PC-3 (cell line): ENCODE data around the gene EXOC6. TPM values are rescaled to one million over a fixed set of nuclear protein-coding genes. Genes with fewer than 3 reads are reported as not detected.
"Not testable (repeated sequence)": the region's sequence is repeated elsewhere in the genome, so short reads cannot be mapped to it uniquely, and the experiment has no call there.

ENCODE experiments used
- ATAC-seq: fragments of 200-7000 bp; cut with Tn5 transposase; 2 replicates; pipeline ENCODE4 v1.9.1; 2020; ENCODE audit warnings: mild to moderate bottlenecking, moderate library complexity
- BruUV-seq: library from RNA; stranded (reverse); fragments of 400-500 nt; replicated peaks from 2 replicates; lab custom pipeline; 2021; lab: Mats Ljungman, UMichigan
- CTCF ChIA-PET: fragments of 300-600 bp; sonication (Branson Sonifier 250); formaldehyde crosslinking; loops from one replicate; lab custom pipeline; 2022; ENCODE audit warnings: antibody characterized with exemption; lab: Charles Lee
- POLR2A ChIA-PET: fragments of 300-600 bp; sonication (Branson Sonifier 250); formaldehyde crosslinking; loops from one replicate; lab custom pipeline; 2022; ENCODE audit warnings: antibody characterized with exemption; ENCODE audit not compliant: unreplicated experiment; lab: Charles Lee
- DNase-seq: peaks from one replicate; pipeline ENCODE4 v3.0.0-alpha.2; 2015
- H2AFZ ChIP-seq: fragments of 300-600 bp; sonication (generic); 2 replicates; pipeline ENCODE4 v1.6.0; 2016; ENCODE audit warnings: antibody characterized with exemption, low read length
- H3F3A ChIP-seq: fragments of 300-600 bp; sonication (generic); one replicate; pipeline ENCODE4 v1.6.0; 2017; ENCODE audit warnings: antibody characterized with exemption, low read length, control low read depth, mild to moderate bottlenecking; ENCODE audit not compliant: unreplicated experiment
- H3K27ac ChIP-seq: fragments of 300-600 bp; sonication (generic); 2 replicates; pipeline ENCODE4 v1.5.1; 2016; ENCODE audit warnings: mild to moderate bottlenecking, low read length
- H3K27me3 ChIP-seq: fragments of 300-600 bp; sonication (generic); 2 replicates; pipeline ENCODE4 v1.6.1; 2016; ENCODE audit warnings: low read length, mixed read lengths
- H3K36me3 ChIP-seq: fragments of 300-600 bp; sonication (generic); 2 replicates; pipeline ENCODE4 v1.6.1; 2016; ENCODE audit warnings: low read depth, mixed run types, low read length, mixed read lengths
- H3K4me1 ChIP-seq: fragments of 300-600 bp; sonication (generic); 2 replicates; pipeline ENCODE4 v1.5.1; 2016; ENCODE audit warnings: low read length; ENCODE audit not compliant: insufficient read depth
- H3K4me2 ChIP-seq: fragments of 300-600 bp; sonication (generic); 2 replicates; pipeline ENCODE4 v1.6.0; 2016; ENCODE audit warnings: low read length
- H3K4me3 ChIP-seq: fragments of 300-600 bp; sonication (generic); 2 replicates; pipeline ENCODE4 v1.5.1; 2016; ENCODE audit warnings: mild to moderate bottlenecking, low read length, mixed read lengths
- H3K79me2 ChIP-seq: fragments of 300-600 bp; sonication (generic); 2 replicates; pipeline ENCODE4 v1.6.1; 2017; ENCODE audit warnings: low read length, mixed read lengths
- H3K9ac ChIP-seq: fragments of 300-600 bp; sonication (generic); 2 replicates; pipeline ENCODE4 v1.6.0; 2016; ENCODE audit warnings: mild to moderate bottlenecking, low read length
- H3K9me2 ChIP-seq: fragments of 300-600 bp; sonication (generic); replicated peaks from 2 replicates; pipeline ENCODE4 v1.6.1; 2016; ENCODE audit warnings: mixed run types, low read length, mixed read lengths
- H3K9me3 ChIP-seq: fragments of 300-600 bp; sonication (generic); 2 replicates; pipeline ENCODE4 v1.6.1; 2016; ENCODE audit warnings: low read length, mixed read lengths
- H4K20me1 ChIP-seq: fragments of 300-600 bp; sonication (generic); 2 replicates; pipeline ENCODE4 v1.6.1; 2016; ENCODE audit warnings: low read length, mixed read lengths
- CTCF ChIP-seq: fragments of 300-600 bp; sonication (generic); conservative IDR thresholded peaks from 2 replicates; pipeline ENCODE4 v1.5.1; 2017; ENCODE audit warnings: antibody characterized with exemption, low read depth, mild to moderate bottlenecking, low read length
- EZH2 ChIP-seq: fragments of 300-600 bp; sonication (generic); IDR thresholded peaks from one replicate; pipeline ENCODE4 v1.6.1; 2017; ENCODE audit warnings: antibody characterized with exemption, mild to moderate bottlenecking, low read length; ENCODE audit not compliant: unreplicated experiment
- EZH2phosphoT487 ChIP-seq: fragments of 300-600 bp; sonication (generic); IDR thresholded peaks from 2 replicates; pipeline ENCODE4 v1.6.1; 2018; ENCODE audit warnings: mild to moderate bottlenecking, antibody characterized with exemption, low read length, borderline replicate concordance
- intact Hi-C: fragments of 100-400 bp; cut with micrococcal nuclease; formaldehyde crosslinking; loops from 2 replicates; pipeline ENCODE4 v1.9.0; 2023
- total RNA-seq: library from RNA; depleted of rRNA; stranded (reverse); fragments of >200 nt; gene quantifications from 2 replicates; pipeline ENCODE4 v1.2.3, GENCODE V29; 2014

Gene EXOC6
- total RNA-seq, 1 experiment from 2014 or later = 5.7 TPM

GRCh38 chr10:92972886-92973285 is 124.6 kb downstream of the EXOC6 start:
- H3K4me2 ChIP-seq = 0 out of 2 replicates have a peak overlapping the region, but pooled peaks have one; percentile 54
- no peaks in the 10 kb centered on the region for H3K27me3 ChIP-seq
- TF ChIP-seq CTCF (no peak), EZH2phosphoT487 (no peak), EZH2 (no peak)
- no peaks in the 10 kb centered on the region for H3K9me2 ChIP-seq
- H3K79me2 ChIP-seq = no peaks in the 10 kb centered on the region
- POLR2A ChIA-PET = no interaction called here
- no peaks in the 10 kb centered on the region for H3F3A ChIP-seq
- no peak for ATAC-seq
- H3K27ac ChIP-seq = peak overlapping the region; percentile 69
- DNase-seq = no peak
- CTCF ChIA-PET = no interaction called here
- BruUV-seq = no TSS peak
- no peaks in the 10 kb centered on the region for H3K36me3 ChIP-seq
- H3K4me3 ChIP-seq = no peak overlapping the region
- no peak overlapping the region for H3K9ac ChIP-seq
- H2AFZ ChIP-seq = no peak overlapping the region
- intact Hi-C loops = no loop called here
- no peaks in the 10 kb centered on the region for H4K20me1 ChIP-seq
- H3K9me3 ChIP-seq = no peaks in the 10 kb centered on the region
- peaks cover 15% of the 10 kb centered on the region for H3K4me1 ChIP-seq

GRCh38 chr10:92976278-92976677 is 128.0 kb downstream of the EXOC6 start:
- H3K27ac ChIP-seq, H3K9me3 ChIP-seq, H3F3A ChIP-seq, intact Hi-C loops, H3K9me2 ChIP-seq, ATAC-seq, H3K36me3 ChIP-seq, H4K20me1 ChIP-seq, H3K9ac ChIP-seq, H3K79me2 ChIP-seq, DNase-seq, H3K4me3 ChIP-seq, POLR2A ChIA-PET, BruUV-seq, H2AFZ ChIP-seq, H3K4me2 ChIP-seq, H3K27me3 ChIP-seq: not testable (repeated sequence)
- H3K4me1 ChIP-seq = peaks cover 15% of the 10 kb centered on the region
- CTCF ChIA-PET = interaction anchor here (0.6 kb wide), 1 partner anchor 162 kb away, joined by 3 read pairs; no protein-coding TSS in a partner anchor

- H3K4me3 ChIP-seq = no peak overlapping the region
Observed at GRCh38 chr10:92989250-92989649, 140.9 kb downstream of the EXOC6 start.

More at GRCh38 chr10:92989250-92989649, 140.9 kb downstream of the EXOC6 start:
- no peak for TF ChIP-seq EZH2
- TF ChIP-seq EZH2phosphoT487 = no peak
- TF ChIP-seq CTCF = no peak
- H3K4me1 ChIP-seq = no peaks in the 10 kb centered on the region
- POLR2A ChIA-PET = no interaction called here
- no peaks in the 10 kb centered on the region for H3K36me3 ChIP-seq
- H3K9me3 ChIP-seq = no peaks in the 10 kb centered on the region
- CTCF ChIA-PET = no interaction called here
- H3F3A ChIP-seq = no peaks in the 10 kb centered on the region
- H3K9me2 ChIP-seq = no peaks in the 10 kb centered on the region
- H3K27me3 ChIP-seq = no peaks in the 10 kb centered on the region
- H3K4me2 ChIP-seq = no peak overlapping the region
- no peaks in the 10 kb centered on the region for H4K20me1 ChIP-seq
- H3K9ac ChIP-seq = no peak overlapping the region
- DNase-seq (no peak), ATAC-seq (no peak)
- no peak overlapping the region for H3K27ac ChIP-seq
- BruUV-seq = no TSS peak
- intact Hi-C loops = no loop called here
- no peaks in the 10 kb centered on the region for H3K79me2 ChIP-seq
- no peak overlapping the region for H2AFZ ChIP-seq
